Esophagus (tissue), 2 donors: ENCODE data around the gene NTN3. TPM values are rescaled to one million over a fixed set of nuclear protein-coding genes. Genes with fewer than 3 reads are reported as not detected.

Experiments used
- H3K27ac ChIP-seq, 2 donors: one replicate each; pipeline ENCODE4 v1.5.1; 2013; ENCODE audit warnings: low read depth in 2 of 2, mild to moderate bottlenecking in 2 of 2, inconsistent platforms in 1 of 2, low read length in 1 of 2, moderate library complexity in 1 of 2
- H3K27me3 ChIP-seq, 2 donors: one replicate each; pipeline ENCODE4 v1.6.1; 2013; ENCODE audit warnings: low read length in 2 of 2, control low read depth in 1 of 2, mild to moderate bottlenecking in 1 of 2; ENCODE audit not compliant: insufficient read depth in 2 of 2, control insufficient read depth in 1 of 2
- H3K36me3 ChIP-seq, 2 donors: one replicate each; pipeline ENCODE4 v1.6.1; 2013; ENCODE audit warnings: low read length in 1 of 2; ENCODE audit not compliant: control insufficient read depth in 2 of 2, insufficient read depth in 2 of 2
- H3K4me1 ChIP-seq, 2 donors: one replicate each; pipeline ENCODE4 v1.6.1; 2013; ENCODE audit warnings: low read length in 1 of 2; ENCODE audit not compliant: control insufficient read depth in 2 of 2, insufficient read depth in 2 of 2
- H3K4me3 ChIP-seq, 2 donors: one replicate each; pipeline ENCODE4 v1.5.1; 2013; ENCODE audit warnings: low read length in 2 of 2, mild to moderate bottlenecking in 2 of 2, low read depth in 1 of 2, moderate library complexity in 1 of 2
- H3K9me3 ChIP-seq, 2 donors: one replicate each; pipeline ENCODE4 v1.6.1; 2013; ENCODE audit warnings: mild to moderate bottlenecking in 2 of 2, low read depth in 1 of 2, low read length in 1 of 2, moderate library complexity in 1 of 2; ENCODE audit not compliant: control insufficient read depth in 2 of 2, insufficient read depth in 1 of 2
- WGBS, 2 donors: extraction: QIAGEN DNeasy Blood & Tissue Kit; methylation state at CpG; one replicate each; pipeline ENCODE4 v1.1.7; 2013; 5-methylcytosine and 5-hydroxymethylcytosine counted together
- polyA plus RNA-seq, 2 donors: library from polyadenylated mRNA; stranded (reverse); fragments of 200-250 nt; gene quantifications; one replicate each; pipeline ENCODE4 v1.2.3, GENCODE V29; 2013
- donor health status: healthy with polysubstance abuse.
- donor health status: Bipolar disorder and iron deficiency.

The NTN3 gene
- polyA plus RNA-seq, 2 donors = 0.06 TPM; not detected in 1

DNA sequence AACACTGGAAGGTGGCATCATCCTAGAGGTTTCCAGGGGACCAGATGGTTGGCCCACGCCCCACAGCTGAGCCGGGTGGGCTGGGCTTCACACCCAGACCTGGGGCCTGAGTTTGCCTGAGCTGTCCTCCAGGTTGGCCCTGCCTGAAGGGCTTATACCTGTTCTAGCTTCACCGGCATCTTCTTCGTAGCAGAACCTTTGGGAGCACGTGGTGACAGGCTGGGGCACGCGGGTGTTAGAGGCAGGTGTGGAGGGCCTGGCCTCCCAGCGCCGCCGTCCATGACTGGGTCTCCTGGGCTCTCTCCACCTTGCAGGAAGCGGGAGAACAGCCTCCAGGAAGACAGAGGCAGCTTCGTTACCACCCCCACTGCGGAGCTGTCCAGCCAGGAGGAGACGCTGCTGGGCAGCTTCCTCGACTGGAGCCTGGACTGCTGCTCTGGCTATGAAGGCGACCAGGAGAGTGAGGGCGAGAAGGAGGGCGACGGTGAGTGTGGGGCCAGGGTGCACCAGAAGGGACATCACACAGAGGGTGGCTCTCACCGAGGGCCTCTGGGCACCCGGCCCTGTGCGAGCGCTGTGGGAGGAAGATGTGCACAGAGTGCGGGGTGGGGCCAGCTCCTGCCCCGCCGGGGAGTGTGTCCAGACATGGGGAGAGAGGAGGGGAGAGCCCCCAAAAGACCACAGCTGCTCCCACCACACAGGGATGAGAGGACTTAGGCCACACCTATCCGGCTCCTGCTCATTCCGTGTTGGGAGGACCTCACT lies 15.8 kb upstream of the NTN3 start:
- H3K36me3 ChIP-seq = peaks cover 0 to 28% of the 10 kb centered on the region in 2 donors
- WGBS, 2 donors = 89 to 93% methylated on average over 28 of the region's 28 CpGs
- H3K27ac ChIP-seq = no peak overlapping the region

DNA sequence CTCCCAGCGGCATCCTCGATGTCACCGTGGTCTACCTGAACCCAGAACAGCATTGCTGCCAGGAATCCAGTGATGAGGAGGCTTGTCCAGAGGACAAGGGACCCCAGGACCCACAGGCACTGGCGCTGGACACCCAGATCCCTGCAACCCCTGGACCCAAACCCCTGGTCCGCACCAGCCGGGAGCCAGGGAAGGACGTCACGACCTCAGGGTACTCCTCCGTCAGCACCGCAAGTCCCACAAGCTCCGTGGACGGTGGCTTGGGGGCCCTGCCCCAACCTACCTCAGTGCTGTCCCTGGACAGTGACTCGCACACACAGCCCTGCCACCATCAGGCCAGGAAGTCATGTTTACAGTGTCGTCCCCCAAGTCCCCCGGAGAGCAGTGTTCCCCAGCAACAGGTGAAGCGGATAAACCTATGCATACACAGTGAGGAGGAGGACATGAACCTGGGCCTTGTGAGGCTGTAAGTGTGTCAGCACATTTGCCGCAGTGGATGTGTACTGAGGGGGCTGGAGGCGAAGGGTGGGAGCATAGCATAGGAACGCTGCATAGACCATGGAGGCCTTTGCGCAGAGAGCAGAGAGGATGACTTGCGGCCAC lies 14.4 kb upstream of the NTN3 start:
- H3K4me3 ChIP-seq = no peak overlapping the region
- peaks cover 7% of the 10 kb centered on the region in 2 donors for H3K4me1 ChIP-seq
- WGBS, 2 donors = 93 to 96% methylated on average over 21 of the region's 21 CpGs
- no peak overlapping the region for H3K27ac ChIP-seq
- peaks cover 0 to 24% of the 10 kb centered on the region in 2 donors for H3K36me3 ChIP-seq
- no peaks in the 10 kb centered on the region for H3K27me3 ChIP-seq
- H3K9me3 ChIP-seq = no peaks in the 10 kb centered on the region

More for the DNA sequence above, 15.8 kb upstream of the NTN3 start:
- Histone ChIP-seq H3K9me3 (no peaks in the 10 kb centered on the region), H3K4me1 (peaks cover 2 to 5% of the 10 kb centered on the region in 2 donors), H3K27me3 (no peaks in the 10 kb centered on the region), H3K4me3 (no peak overlapping the region)

DNA sequence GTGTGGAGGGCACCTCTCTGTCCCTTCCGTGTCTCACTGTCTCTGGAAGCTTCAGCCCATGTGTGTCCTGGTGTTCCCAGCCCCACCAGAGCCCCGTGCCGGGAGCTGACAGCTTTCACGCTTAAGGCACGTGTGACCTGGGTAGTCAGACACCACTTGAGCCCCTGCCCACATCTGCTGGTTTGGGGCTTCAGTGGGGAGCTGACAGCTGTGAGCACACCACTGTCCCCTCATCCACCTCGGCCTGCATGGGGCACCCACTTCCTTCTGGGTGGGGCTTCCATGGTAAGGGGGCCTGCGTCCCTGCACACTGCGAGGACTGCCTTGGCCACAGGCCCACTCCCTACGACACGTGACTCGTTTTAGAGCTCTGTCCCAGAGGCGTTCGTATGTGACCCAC lies 13.8 kb upstream of the NTN3 start:
- peaks cover 7% of the 10 kb centered on the region in 2 donors for H3K4me1 ChIP-seq
- no peak overlapping the region for H3K27ac ChIP-seq
- no peak overlapping the region for H3K4me3 ChIP-seq
- H3K9me3 ChIP-seq = no peaks in the 10 kb centered on the region
- no peaks in the 10 kb centered on the region for H3K27me3 ChIP-seq
- peaks cover 0 to 21% of the 10 kb centered on the region in 2 donors for H3K36me3 ChIP-seq
- WGBS, 2 donors = 76 to 77% methylated on average over 13 of the region's 13 CpGs

DNA sequence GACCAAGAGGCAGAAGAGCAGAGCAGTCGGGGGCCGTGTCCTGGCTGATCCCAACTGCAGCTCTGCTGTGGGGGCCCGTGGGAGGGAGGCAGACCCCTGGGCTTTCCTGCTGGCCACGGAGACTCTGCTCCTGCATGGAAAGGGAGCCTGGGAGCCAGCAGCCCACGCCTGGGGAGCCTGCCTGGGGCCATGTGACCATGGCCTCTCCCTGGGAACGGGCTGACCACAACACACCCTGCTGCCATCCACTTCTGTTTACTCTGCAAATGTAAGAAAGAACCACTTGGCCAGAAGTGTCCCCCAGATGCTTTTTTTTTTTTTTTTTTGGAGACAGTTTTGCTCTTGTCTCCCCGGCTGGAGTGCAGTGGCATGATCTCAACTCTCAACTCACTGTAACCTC lies 13.2 kb upstream of the NTN3 start:
- 84 to 87% methylated on average over 7 of the region's 7 CpGs for WGBS, 2 donors
- peaks cover 7% of the 10 kb centered on the region in 2 donors for H3K4me1 ChIP-seq
- no peak overlapping the region for H3K4me3 ChIP-seq
- peaks cover 0 to 21% of the 10 kb centered on the region in 2 donors for H3K36me3 ChIP-seq
- no peaks in the 10 kb centered on the region for H3K27me3 ChIP-seq
- no peaks in the 10 kb centered on the region for H3K9me3 ChIP-seq
- no peak overlapping the region for H3K27ac ChIP-seq

DNA sequence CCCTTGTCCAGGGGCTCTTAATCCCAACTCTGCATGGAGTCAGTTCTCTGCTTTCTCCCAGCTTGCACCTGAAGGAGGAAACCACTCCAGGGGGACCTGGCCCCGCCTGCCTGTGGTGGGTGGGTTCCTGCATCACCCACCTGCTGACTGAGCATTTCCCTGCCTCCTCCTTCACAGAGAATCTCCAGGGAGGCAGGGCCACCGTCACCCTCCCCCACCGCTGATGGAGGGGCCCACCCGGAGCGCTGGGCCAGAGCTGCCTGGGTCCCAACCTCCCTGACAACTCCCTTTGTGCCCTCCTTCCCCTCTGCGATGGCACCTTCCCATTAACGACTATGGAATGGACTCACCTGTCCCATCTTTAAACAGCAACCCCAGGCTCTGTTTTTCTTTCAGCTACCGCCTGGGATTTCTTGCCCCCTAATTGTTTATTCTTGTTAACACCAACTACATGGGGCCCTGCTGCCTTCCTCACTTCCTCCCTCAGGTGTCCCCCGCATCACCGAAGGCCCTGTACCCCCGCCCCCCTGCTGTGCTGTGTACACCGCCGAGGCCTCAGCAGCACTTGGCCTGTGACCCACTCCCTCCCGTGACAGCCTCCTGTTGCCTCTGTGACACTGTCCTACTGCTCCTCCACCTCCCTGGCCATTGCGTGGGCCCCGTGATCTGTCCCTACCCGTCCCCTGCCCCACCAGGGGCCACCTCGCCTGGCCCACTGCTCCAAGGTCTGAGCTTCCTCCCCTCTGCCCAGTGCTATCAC lies 12.0 kb upstream of the NTN3 start:
- Histone ChIP-seq H3K9me3 (no peaks in the 10 kb centered on the region), H3K4me1 (peaks cover 7% of the 10 kb centered on the region in 2 donors), H3K27me3 (no peaks in the 10 kb centered on the region), H3K4me3 (peak overlapping the region; percentile 52 to 56), H3K36me3 (peaks cover 0 to 13% of the 10 kb centered on the region in 2 donors), H3K27ac (no peak overlapping the region)
- 17 to 18% methylated on average over 18 of the region's 18 CpGs for WGBS, 2 donors

DNA sequence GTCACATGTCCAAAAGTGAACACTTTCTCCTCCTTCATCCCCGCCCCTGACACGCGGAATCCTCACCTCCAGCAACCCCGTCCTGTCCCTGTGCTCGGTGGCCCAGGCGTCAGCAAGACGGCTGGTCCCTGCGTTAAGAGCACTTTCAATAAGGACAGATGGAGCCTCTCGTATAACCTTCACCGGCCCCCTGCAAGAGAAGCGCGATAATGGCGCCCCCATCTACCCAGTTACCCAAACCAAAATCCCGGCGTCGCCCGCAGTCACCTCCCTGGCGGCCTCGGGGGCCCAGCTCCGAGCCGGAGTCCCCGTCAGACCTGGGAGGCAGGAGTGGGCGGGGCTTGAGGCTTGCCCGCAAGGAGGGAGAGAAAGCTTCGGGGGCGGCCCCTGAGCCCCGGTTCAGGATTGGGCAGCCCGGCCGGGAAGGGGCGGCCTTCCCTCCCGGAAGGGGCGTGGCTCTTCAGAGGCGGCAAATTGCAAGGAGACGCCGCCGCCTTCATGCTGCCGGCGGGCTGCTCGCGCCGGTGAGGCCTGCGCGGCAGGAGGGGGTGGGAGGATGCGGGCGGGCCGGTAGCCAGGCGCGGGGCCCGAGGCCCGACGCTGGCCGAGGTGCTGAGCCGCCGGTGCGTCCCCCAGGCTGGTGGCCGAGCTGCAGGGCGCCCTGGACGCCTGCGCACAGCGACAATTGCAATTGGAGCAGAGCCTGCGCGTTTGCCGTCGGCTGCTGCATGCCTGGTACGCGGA lies 11.3 kb upstream of the NTN3 start, which contains the start of gene TEDC2:
Gene TEDC2, plus strand, starts transcription at position 463 of the 744 bp plus-strand sequence. Its CDS starts 36 bp downstream, at position 499.
- H3K4me3 ChIP-seq = peak within 1 kb of the TSS; percentile 52 to 56
- H3K27me3 ChIP-seq = no peaks in the 10 kb centered on the region
- peaks cover 0 to 11% of the 10 kb centered on the region in 2 donors for H3K36me3 ChIP-seq
- no peaks in the 10 kb centered on the region for H3K9me3 ChIP-seq
- no peak within 1 kb of the TSS for H3K27ac ChIP-seq
- 0 to 1% methylated on average over 50 to 66 of the region's 66 CpGs for WGBS, 2 donors
- H3K4me1 ChIP-seq = peaks cover 7% of the 10 kb centered on the region in 2 donors

DNA sequence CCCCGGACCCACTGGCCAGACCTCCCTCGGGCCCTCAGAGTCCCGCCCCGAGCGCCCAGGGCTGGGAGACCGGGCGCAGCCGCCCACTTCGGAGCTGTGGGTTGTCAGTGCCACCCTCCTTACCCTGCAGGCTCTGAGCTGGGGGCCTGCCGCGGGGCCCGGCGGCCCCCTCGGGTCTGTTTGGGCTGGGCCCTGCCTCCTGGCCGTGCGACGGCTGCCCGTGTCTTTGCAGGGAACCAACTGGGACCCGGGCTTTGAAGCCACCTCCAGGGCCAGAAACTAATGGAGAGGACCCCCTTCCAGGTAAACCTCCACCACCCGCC lies 10.7 kb upstream of the NTN3 start:
- WGBS, 2 donors = 2% methylated on average over 20 of the region's 20 CpGs
- H3K4me3 ChIP-seq = peak overlapping the region; percentile 35 to 52

DNA sequence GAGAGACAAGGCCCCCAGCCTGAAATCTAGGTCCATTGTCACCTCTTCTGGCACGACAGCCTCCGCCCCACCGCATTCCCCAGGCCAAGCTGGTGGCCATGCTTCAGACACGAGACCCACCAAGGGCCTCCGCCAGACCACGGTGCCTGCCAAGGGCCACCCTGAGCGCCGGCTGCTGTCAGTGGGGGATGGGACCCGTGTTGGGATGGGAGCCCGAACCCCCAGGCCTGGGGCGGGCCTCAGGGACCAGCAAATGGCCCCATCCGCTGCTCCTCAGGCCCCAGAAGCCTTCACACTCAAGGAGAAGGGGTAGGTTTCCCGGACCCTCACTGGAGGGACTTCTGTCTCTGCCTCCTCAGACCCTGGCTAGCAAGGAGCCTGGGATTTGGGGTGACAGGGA lies 10.2 kb upstream of the NTN3 start:
- Histone ChIP-seq H3K4me3 (no peak overlapping the region), H3K9me3 (no peaks in the 10 kb centered on the region), H3K4me1 (peaks cover 7% of the 10 kb centered on the region in 2 donors), H3K36me3 (peaks cover 0 to 11% of the 10 kb centered on the region in 2 donors), H3K27me3 (no peaks in the 10 kb centered on the region), H3K27ac (no peak overlapping the region)
- WGBS, 2 donors = 83 to 87% methylated on average over 13 of the region's 13 CpGs

More for the DNA sequence above, 10.7 kb upstream of the NTN3 start:
- Histone ChIP-seq H3K36me3 (peaks cover 0 to 11% of the 10 kb centered on the region in 2 donors), H3K4me1 (peaks cover 7% of the 10 kb centered on the region in 2 donors), H3K27ac (no peak overlapping the region), H3K27me3 (no peaks in the 10 kb centered on the region), H3K9me3 (no peaks in the 10 kb centered on the region)
